GM19240 (cell line): ENCODE results near the gene GAREM2.
"Not testable (repeated sequence)": the region's sequence is repeated elsewhere in the genome, so short reads cannot be mapped to it uniquely, and the experiment has no call there.

Experiments used
- DNase-seq: peaks from one replicate; pipeline ENCODE4 v3.0.0; 2011; ENCODE audit warnings: low spot score; ENCODE audit not compliant: insufficient read length

GAREM2 gene

DNA sequence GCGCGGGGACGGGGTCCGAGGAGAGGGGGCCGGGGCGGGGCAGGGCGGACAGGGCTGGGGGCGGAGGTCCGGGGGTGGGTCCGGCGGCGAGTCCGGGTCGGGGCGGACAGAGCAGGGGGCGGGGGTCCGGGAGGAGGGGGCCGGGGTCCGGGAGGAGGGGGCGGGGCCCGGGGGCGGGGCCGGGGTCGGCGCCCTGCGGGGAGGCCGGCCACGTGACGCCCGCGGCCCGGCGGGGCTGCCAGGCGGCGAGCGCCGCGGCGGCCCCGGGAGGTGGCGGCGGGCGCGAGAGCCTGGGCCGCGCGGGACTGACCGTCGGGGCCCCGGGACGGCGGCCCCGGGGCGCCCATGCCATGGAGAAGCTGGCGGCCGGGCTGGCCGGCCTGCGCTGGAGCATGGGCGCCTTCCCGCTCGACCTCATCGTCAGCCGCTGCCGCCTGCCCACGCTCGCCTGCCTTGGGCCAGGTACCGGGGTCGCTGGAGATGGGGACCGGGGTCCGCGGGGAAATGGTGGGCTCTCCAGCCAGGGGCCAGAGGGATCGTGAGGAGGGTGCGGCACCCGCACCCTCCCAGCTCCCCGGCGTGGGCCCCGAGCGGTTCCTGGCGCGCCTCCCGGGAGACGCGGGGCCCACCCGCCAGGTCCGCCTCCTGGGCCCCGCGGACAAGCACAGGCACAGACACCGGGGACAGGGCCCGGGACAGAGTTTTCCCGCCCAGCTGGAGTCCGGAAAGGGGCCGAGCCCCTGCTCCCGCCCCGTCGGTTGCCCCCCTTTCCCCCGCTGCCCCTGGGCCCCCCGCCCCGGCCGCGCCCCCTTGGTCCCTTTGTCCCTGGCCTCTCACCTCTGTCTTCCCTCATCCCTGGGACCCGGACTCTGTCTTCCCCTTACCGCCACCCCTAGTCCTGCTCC lies at the start of gene GAREM2:
GAREM2 (plus strand) TSS at position 218 of the 905 bp plus-strand sequence; CDS start at position 351, 133 bp downstream.
- DNase-seq = no peak

DNA sequence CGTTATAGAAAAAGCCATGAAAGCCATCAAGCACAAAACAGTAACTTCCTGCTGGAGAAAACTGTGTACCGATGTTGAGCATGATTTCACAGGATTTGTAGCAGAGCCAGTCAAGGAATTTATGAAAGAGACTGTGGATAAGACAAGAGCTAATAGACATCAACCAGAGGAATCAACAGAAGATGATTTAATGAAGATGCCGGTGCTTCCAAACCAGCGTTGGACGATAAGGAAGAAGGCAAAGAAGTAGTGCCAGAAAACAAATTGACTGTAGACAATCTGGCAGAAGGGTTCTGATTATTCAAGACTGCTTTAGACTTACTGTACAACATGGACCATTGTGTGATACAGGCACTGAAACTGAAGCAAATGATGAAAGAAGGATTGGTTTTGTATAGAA lies 49.5 kb upstream of the GAREM2 start:
- DNase-seq = no peak

DNA sequence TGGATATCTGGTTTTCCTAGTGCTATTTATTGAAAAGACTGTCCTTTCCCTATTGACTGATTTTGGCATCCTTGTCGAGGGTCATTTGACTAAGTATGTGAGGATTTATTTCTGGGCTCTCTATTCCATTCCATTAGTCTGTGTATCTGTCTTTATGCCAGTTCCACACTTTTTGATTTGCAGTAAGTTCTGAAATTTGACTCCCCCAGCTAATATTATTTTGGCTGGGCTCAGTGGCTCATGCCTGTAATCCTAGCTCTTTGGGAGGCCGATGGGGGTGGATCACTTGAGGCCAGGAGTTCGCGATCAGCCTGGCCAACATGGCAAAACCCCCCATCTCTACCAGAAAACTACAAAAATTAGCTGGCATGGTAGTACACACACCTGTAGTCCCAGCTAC lies 46.8 kb upstream of the GAREM2 start:
- no peak for DNase-seq

- no peak for DNase-seq
These were observed 44.7 kb upstream of the GAREM2 start for GRCh38 chr2:26128176-26128575.

DNA sequence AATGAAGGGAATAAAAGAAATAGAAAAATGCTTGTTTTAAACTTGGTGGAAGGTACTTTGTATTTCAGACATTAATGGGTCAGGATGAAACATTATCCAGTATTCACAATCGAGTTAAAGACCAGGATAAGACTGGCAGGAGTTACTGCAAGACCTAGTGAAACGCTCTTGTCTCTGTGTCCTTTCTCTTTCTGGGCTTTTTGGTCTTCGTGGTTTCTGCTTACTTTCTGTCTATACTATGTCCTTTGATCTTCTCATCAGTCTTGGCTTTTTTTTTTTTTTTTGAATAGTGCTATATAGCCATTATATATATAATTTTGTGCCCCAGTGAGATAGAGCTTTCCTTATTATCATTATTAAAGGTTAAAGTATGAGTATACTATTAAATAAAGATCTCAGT lies 42.1 kb upstream of the GAREM2 start:
- DNase-seq = no peak

DNA sequence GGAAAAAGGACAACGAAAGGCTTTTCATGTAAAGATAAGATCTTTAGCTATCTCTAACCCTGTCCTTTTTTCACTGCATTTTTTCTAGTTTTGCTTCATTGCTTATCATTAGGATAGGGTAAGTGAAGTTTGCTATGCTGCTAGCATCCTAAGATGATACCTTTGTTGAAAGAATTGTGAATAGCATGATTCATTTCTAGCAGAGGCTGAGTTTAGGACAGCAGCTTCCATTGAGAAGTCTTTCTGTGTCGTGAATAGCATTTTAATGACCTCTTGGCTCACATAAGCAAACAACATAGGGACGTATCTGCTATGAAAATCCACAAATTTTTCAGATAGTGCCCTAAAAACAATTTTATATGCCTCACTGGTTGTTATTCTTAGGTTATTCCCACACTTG lies 36.4 kb upstream of the GAREM2 start:
- DNase-seq = no peak

DNA sequence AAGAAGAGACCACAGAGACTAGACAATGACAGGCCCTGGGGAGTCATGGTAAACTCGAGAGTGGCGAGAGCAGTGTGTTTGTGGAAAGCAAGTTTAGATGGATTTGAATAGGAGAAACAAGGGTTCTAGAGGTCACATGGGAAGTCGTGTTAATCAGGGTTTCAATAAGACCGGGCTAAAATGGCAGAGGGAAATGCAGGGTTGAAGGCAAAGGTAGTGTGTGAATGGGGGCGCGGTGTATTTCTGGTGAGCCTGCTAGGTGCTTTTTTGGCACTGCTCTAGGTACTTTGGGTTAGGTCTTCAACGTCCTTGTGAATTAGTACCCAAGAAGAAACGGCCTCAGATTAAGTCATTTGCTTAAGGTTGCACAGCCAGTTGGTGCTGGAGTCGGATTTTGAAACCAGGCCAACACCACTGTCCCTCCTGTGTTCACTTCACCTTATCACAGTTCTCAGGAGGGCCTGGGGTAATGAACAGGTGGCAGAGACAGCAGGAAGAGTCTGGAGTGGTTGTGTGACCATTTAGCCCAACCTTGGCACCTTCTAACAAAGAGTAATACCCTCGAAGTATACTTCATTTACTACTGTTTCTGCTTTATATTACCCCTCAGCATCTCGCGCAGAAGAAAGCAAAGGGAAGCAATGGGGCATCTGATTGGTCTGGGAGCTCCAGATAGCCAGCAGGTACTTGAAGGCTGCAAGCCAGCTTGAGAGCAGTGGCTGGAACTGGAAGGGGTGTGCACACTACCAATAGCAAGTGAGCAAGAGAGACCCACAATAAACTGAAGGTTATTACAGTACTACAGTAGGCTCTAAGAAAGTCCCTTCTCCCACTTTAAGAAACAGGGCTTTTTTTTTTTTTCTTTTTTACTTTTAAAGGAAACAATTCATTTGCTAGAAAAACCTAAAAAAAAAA lies 33.4 kb upstream of the GAREM2 start:
- DNase-seq = no peak

DNA sequence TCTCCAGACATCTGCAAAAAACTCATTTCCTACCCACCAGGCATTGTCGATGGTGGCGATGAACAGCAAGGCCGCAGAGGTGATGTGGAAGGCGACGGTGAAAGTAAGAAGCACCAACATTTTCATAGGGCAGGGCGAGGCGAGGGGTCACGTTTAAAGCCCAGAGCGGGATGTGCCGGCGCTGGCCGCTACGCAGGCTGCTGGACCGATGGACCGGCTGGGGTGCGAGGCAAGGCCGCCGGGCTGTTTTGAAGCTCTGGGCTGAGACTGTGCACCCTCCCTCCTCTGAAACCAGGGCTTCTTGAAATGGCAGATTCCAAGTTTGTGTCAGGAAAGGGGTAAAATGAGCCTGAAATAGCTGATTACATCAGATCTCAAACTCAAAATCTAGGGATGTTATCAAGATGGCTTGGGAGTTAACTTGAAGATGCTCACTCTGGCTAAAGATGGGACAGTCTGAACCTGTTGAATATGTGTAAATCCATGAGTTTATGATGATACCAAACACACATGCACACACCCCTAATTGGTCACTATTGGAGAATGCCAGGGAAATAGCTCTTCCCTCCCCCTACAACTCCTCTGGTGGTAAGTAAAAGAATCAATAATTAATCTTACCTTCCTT lies 31.6 kb upstream of the GAREM2 start:
- no peak for DNase-seq

DNA sequence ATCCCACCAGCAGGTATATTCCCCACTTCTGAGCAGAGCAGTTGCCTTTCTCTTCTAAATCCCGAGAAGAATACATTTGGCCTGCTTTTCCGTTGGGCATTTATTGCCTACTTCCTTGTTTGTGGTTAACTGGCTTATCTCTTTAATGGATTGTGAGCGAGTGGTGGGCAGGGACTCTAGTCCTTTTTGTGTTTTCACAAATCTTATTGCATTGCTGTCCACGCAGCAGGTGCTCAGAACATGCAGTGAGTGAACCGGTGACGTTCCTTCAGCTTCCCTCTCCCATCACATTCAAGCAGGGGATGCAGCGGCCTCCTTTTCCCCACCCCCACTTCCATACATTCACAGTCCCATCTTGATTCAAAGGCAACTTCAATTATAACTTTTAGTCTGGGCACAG lies 28.9 kb upstream of the GAREM2 start:
- DNase-seq = no peak

- DNase-seq = peak; percentile 60
These were observed 27.8 kb upstream of the GAREM2 start for GRCh38 chr2:26144953-26145680.

GRCh38 chr2:26148501-26148900 lies 24.4 kb upstream of the GAREM2 start:
- no peak for DNase-seq

DNA sequence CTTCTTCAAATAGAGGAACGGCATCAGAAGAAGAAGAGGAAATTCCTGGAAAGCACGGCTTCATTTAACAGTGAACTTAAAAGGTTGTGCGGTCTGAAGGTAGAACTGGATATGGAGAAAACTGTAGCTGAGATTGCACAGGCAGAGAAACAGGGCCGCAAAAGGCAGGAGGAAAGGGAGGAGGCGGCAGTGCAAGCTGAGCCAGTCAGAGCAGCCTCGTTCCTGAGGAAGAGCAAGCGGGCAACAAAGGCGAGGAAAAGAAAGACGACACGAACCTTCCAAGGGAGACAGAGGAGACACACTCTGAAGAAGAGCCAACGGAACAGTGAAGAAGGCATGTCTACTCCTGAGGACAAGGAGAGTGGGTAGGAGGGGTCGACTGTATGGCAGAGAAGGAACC lies 22.6 kb upstream of the GAREM2 start:
- no peak for DNase-seq

DNA sequence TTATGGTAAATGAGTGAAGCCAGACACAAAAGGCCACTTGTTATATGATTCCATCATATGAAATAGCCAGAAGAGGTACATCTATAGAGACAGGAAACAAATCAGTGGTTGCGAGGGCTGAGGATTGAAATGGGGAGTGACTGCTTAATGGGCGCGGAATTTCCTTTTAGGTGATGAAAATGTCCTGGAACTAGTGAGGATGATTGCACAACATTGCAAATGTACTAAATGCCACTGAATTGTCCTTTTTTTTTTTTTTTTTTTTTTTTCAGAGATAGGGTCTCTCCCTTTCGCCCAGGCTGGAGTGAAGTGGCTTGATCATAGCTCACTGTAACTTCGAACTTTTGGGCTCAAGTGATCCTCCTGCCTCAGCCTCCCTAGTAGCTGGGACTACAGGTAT lies 15.3 kb upstream of the GAREM2 start:
- DNase-seq = no peak

- no peak for DNase-seq
These were observed 11.0 kb upstream of the GAREM2 start for GRCh38 chr2:26161926-26162325.

- no peak for DNase-seq
These were observed 9.9 kb upstream of the GAREM2 start for GRCh38 chr2:26162963-26163362.

GRCh38 chr2:26164231-26164630 lies 8.7 kb upstream of the GAREM2 start:
- DNase-seq = no peak

DNA sequence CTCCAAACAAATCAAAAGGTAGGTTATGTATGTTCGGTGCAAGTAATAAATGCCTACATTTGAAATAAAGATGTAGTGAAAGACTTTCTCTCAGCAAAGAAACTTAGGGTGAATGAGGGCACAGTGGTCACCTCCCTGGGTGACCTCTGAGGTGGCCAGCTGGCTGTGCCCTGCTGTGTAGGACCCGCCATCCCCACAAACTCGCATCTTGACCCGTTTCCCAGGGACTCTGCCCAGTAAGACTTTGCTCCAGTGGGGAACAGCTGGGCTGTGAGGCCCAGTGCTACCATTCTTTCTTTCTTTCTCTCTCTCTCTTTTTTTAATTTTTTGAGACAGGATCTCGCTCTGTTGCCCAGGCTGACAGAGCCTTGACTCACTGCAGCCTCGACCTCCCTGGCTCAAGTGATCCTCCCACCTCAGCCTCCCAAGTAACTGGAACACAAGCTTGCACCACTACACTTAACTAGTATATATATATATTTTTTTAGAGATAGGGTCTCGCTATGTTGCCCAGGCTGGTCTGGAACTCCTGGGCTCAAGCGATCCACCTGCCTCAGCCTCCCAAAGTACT lies 8.2 kb upstream of the GAREM2 start:
- no peak for DNase-seq

DNA sequence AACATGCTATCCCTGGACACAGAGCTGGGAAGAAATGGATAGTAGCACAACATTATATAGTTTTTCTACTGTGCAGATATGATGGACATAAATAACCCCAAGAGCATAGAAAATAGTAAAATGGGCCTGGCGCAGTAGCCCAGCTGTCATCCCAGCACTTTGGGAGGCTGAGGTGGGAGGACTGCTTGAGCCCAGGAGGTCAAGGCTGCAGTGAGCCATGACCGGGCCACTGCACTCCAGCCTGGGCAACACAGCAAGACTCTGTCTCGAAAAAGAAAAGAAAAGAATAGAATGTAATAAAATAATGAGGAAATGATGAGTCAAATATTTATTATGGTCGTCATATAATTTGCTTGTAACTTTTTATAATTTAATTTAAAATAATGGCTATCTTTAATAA lies 7.5 kb upstream of the GAREM2 start:
- DNase-seq = no peak

DNA sequence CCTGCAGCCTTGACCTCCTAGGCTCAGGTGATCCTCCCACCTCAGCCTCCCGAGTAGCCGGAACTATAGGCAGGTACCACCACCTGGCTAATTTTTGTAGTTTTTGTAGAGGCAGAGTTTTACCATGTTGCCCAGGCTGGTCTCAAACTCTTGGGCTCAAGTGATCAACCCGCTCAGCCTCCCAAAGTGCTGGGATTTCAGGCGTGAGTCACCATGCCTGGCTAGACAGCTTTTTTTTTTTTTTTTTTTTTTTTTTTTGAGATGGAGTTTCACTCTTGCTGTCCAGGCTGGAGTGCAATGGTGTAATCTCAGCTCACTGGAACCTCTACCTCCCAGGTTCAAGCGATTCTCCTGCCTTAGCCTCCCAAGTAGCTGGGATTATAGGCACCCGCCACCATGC lies 6.3 kb upstream of the GAREM2 start:
- DNase-seq = not testable (repeated sequence)

GRCh38 chr2:26168785-26169184 lies 4.1 kb upstream of the GAREM2 start:
- DNase-seq = no peak

- no peak for DNase-seq
These were observed 3.7 kb upstream of the GAREM2 start for GRCh38 chr2:26169226-26169625.
